DMS153 treated with DMSO at 0.1 percent for 48 hours (cell line): Measurements from ENCODE around the gene OSBPL2.
A peak's percentile ranks its signal among the peaks of the same experiment; 100 is the strongest.

Experiments used
- DNase-seq: peaks from one replicate; lab custom pipeline; 2025; ENCODE audit not compliant: unreplicated experiment; lab: John Stamatoyannopoulos, UW

OSBPL2 gene

GRCh38 chr20:62333820-62334595 lies 95.7 kb downstream of the OSBPL2 start:
- no peak for DNase-seq

DNA sequence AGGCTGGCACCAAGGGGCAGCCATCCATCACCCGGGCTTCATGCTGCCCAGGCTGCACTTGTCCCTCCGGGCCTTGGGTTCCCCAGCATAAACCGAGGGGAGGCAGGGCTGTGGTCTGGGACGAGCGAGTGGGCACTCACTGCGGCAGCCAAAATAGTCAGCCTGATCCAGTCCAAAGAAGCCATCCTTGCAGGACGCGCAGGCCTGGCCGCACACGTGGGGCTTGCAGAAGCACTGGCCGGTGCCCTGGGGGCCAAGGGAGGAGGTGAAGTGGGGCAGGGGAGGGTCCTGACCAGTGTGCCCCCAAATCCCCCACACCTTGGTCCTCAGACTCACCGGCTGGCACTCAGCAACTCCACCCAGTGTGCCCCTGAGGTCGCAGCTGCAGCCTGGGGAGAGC lies 96.6 kb downstream of the OSBPL2 start:
- DNase-seq: no peak

GRCh38 chr20:62335532-62335931 lies 97.2 kb downstream of the OSBPL2 start:
- no peak for DNase-seq

DNA sequence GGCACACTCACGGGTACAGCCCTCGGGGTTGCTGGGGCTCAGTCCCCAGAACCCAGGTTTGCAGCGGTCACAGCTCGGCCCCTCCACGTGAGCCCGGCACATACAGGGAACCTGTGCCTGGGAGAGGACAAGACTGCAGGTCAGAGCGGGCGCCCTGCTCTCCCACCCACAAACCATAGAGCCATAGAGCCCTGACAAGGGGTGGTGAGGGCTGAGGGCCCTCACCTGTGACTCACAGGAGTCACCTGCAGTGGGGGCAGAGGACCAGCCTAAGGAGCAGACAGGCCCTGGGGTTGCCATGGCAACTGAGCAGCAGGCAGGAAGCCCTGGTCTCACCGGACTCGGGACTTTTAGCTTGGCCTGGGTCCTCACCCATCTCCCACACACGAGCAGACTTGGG lies 98.0 kb downstream of the OSBPL2 start:
- DNase-seq: no peak

- no peak for DNase-seq
These were observed 98.6 kb downstream of the OSBPL2 start for GRCh38 chr20:62336775-62337557.

DNA sequence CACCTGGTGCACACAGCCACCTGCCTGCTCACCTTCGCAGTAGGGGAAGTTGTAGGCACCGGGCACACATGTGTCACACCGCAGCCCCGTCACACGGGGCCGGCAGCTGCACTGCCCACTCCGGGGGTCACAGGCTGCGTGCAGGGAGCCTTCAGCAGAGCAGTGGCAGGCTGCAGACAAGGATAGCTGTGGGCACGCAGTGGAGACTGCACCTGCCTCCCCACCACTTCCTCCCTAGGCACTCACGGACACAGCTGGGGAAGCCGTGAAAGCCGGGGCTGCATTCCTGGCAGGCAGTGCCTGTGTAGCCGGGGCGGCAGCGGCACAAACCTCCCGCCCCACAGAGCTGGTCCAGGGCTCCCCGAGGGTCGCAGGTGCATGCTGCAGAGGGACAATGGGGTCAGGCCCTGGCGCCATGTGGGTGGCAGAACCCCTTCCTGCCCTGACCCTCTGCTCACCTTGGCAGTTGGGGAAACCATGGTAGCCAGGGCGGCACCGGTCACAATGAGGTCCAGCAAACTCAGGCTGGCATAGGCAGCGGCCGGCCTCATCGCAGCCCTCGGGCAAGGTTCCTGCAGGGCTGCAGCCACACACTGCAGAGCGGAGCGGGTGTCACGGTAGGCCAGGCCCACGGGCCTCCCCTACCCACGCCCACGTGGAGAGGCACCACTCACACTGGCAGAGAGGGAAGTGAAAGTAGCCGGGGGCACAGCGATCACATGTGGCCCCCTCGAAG lies 99.4 kb downstream of the OSBPL2 start:
- DNase-seq: no peak

GRCh38 chr20:62338294-62338620 lies 99.9 kb downstream of the OSBPL2 start:
- no peak for DNase-seq

GRCh38 chr20:62339647-62340062 lies 101.3 kb downstream of the OSBPL2 start:
- no peak for DNase-seq

DNA sequence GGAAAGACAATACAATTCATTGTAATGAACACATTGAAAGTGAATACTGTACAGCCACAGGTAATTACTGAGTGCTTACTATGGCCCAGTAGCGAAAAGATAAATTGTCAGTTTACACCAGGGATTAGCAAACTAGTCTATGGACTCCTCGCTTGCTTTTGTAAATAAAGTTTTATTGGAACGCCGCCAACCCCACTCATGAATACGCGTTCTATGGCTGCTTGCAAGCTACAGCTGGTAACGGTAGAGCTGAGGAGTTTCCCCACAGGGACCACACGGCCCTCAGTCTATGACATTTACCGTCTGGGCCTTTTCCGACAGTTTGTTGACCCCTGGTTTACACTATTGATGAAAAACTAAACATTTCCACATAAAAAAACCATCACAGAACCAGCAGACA lies 104.6 kb downstream of the OSBPL2 start:
- peak; percentile 21 for DNase-seq

DNA sequence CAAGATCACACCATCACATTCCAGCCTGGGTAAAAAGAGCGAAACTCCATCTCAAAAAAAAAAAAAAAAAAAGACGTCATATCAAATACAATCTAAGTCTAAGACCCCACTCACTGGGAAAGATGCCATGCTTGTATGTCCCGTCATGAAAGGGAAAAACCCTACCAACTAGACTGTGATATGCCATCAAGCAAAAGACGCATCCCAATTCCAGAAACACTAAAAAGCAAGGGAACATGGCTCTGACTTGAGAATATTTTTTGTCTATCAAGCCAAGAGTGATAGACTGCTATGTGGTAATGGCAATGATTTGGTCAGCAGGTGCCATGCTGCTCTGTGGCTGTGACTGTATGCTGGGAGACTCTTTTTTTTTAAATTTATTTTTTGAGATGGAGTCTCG lies 105.8 kb downstream of the OSBPL2 start:
- DNase-seq: no peak

DNA sequence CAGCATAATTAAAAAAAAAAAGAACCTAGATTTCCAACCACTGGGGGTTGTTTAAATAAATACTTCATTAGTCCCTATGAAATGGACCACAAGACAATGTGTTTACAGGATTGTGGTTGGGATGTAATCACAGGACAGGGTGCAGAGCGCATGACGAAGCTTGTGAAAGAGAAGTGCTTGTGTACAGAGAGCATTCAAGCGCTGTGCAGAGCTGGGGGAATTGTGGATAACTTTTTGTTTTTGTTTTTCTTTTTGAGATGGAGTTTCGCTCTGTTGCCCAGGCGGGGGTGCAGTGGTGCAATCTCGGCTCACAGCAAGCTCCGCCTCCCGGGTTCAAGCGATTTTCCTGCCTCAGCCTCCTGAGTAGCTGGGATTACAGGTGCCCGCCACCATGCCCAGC lies 106.5 kb downstream of the OSBPL2 start:
- DNase-seq: no peak
